ENCODE measurements around the gene ZNF227.
"Not testable (repeated sequence)": the region's sequence is repeated elsewhere in the genome, so short reads cannot be mapped to it uniquely, and the experiment has no call there.

GRCh38 chr19:44252332-44252731, 40.0 kb downstream of the ZNF227 start:
- TF ChIP-seq CTCF (IDR thresholded peaks at IDR 0.05; ENCODE audit: poor library complexity, severe bottlenecking); POLR2AphosphoS5 (IDR thresholded peaks at IDR 0.05); EP300 (conservative IDR thresholded peaks at IDR 0.05; ENCODE audit: poor library complexity, severe bottlenecking); EZH2 (IDR thresholded peaks at IDR 0.05; ENCODE audit: borderline replicate concordance, insufficient read depth, low read length, poor library complexity, severe bottlenecking); TAF1 (IDR thresholded peaks at IDR 0.05; ENCODE audit: low read depth); RAD21 (conservative IDR thresholded peaks at IDR 0.05); REST (IDR thresholded peaks at IDR 0.05; ENCODE audit: borderline replicate concordance): not testable (repeated sequence)
